Sigmoid colon (tissue), 4 donors: ENCODE measurements around the gene CFAP20DC.

Experiments used
- CTCF ChIP-seq, 4 experiments: fragments of 450-650 bp in 3 of 4; fragments of 200-600 bp in 1 of 4; IDR thresholded peaks; one replicate each; pipeline ENCODE4 v1.5.1; 2016 to 2019; ENCODE audit warnings: antibody characterized with exemption in 4 of 4, mild to moderate bottlenecking in 3 of 4, moderate library complexity in 2 of 4
- EP300 ChIP-seq, 4 donors: sonication (generic); formaldehyde crosslinking; IDR thresholded peaks; one replicate each; pipeline ENCODE4 v1.6.1; 2017; ENCODE audit warnings: antibody characterized with exemption in 4 of 4
- POLR2A ChIP-seq, 2 donors: fragments of 450-650 bp; IDR thresholded peaks; one replicate each; pipeline ENCODE4 v1.6.1; 2016; ENCODE audit warnings: antibody characterized with exemption in 2 of 2, mild to moderate bottlenecking in 2 of 2, moderate library complexity in 2 of 2
- POLR2AphosphoS5 ChIP-seq, 4 donors: sonication (generic); formaldehyde crosslinking; IDR thresholded peaks; one replicate each; pipeline ENCODE4 v1.6.1; 2017; ENCODE audit warnings: antibody characterized with exemption in 4 of 4

GRCh38 chr3:59046839-59047238 is 3.0 kb downstream of the CFAP20DC start:
- TF ChIP-seq CTCF (IDR thresholded peaks at IDR 0.05) (no peak), EP300 (IDR thresholded peaks at IDR 0.05) (no peak), POLR2A (IDR thresholded peaks at IDR 0.05) (no peak), POLR2AphosphoS5 (IDR thresholded peaks at IDR 0.05) (no peak)
